ENCODE results near the gene PARP3.
"Not testable (repeated sequence)": the region's sequence is repeated elsewhere in the genome, so short reads cannot be mapped to it uniquely, and the experiment has no call there.

The PARP3 gene

GRCh38 chr3:51985063-51985462 lies 42.9 kb downstream of the PARP3 start:
- H3K4me3 ChIP-seq (ENCODE audit: low read depth in 1 of 2, low read length in 2 of 2), result peak overlapping the region; percentile 35 to 59
- peaks cover 54% of the 10 kb centered on the region in 2 donors for H3K4me1 ChIP-seq (ENCODE audit: control insufficient read depth in 1 of 2, insufficient read depth in 2 of 2, low read length in 2 of 2)
- H3K27ac ChIP-seq (ENCODE audit: low read depth, low read length), result peak overlapping the region; percentile 35
- no peaks in the 10 kb centered on the region for H3K9me3 ChIP-seq (ENCODE audit: control insufficient read depth in 1 of 2, low read length in 2 of 2)
- H3K9ac ChIP-seq (ENCODE audit: low read depth in 1 of 2, low read length in 2 of 2), result peak overlapping the region; percentile 38 to 68
- H3K36me3 ChIP-seq (ENCODE audit: control insufficient read depth in 1 of 2, insufficient read depth in 2 of 2, low read length in 2 of 2), result no peaks in the 10 kb centered on the region
- no peaks in the 10 kb centered on the region for H3K27me3 ChIP-seq (ENCODE audit: control insufficient read depth in 1 of 2, insufficient read depth in 2 of 2, low read length in 2 of 2)

- Histone ChIP-seq H3K4me1 (ENCODE audit: control insufficient read depth in 1 of 2, insufficient read depth in 2 of 2, low read length in 2 of 2) (peaks cover 45 to 47% of the 10 kb centered on the region in 2 donors), H3K27me3 (ENCODE audit: control insufficient read depth in 1 of 2, insufficient read depth in 2 of 2, low read length in 2 of 2) (no peaks in the 10 kb centered on the region), H3K36me3 (ENCODE audit: control insufficient read depth in 1 of 2, insufficient read depth in 2 of 2, low read length in 2 of 2) (no peaks in the 10 kb centered on the region), H3K4me3 (ENCODE audit: low read depth in 1 of 2, low read length in 2 of 2) (peak overlapping the region; percentile 38 to 59), H3K9ac (ENCODE audit: low read depth in 1 of 2, low read length in 2 of 2) (peak overlapping the region; percentile 48 to 52), H3K9me3 (ENCODE audit: control insufficient read depth in 1 of 2, low read length in 2 of 2) (no peaks in the 10 kb centered on the region), H3K27ac (ENCODE audit: low read depth, low read length) (peak overlapping the region; percentile 33)
These were observed 44.1 kb downstream of the PARP3 start for GRCh38 chr3:51986010-51986947.

GRCh38 chr3:51987568-51987967 lies 45.4 kb downstream of the PARP3 start:
- Histone ChIP-seq H3K9ac (ENCODE audit: low read depth in 1 of 2, low read length in 2 of 2) (peak overlapping the region in 1 of 2 donors; percentile 48), H3K27ac (ENCODE audit: low read depth, low read length) (no peak overlapping the region), H3K4me1 (ENCODE audit: control insufficient read depth in 1 of 2, insufficient read depth in 2 of 2, low read length in 2 of 2) (peaks cover 37 to 38% of the 10 kb centered on the region in 2 donors), H3K36me3 (ENCODE audit: control insufficient read depth in 1 of 2, insufficient read depth in 2 of 2, low read length in 2 of 2) (peaks cover 5 to 6% of the 10 kb centered on the region in 2 donors), H3K27me3 (ENCODE audit: control insufficient read depth in 1 of 2, insufficient read depth in 2 of 2, low read length in 2 of 2) (no peaks in the 10 kb centered on the region), H3K4me3 (ENCODE audit: low read depth in 1 of 2, low read length in 2 of 2) (peak overlapping the region in 1 of 2 donors; percentile 38), H3K9me3 (ENCODE audit: control insufficient read depth in 1 of 2, low read length in 2 of 2) (no peaks in the 10 kb centered on the region)

- Histone ChIP-seq H3K36me3 (ENCODE audit: control insufficient read depth in 1 of 2, insufficient read depth in 2 of 2, low read length in 2 of 2) (peaks cover 10 to 13% of the 10 kb centered on the region in 2 donors), H3K4me1 (ENCODE audit: control insufficient read depth in 1 of 2, insufficient read depth in 2 of 2, low read length in 2 of 2) (peaks cover 35% of the 10 kb centered on the region in 2 donors), H3K4me3 (ENCODE audit: low read depth in 1 of 2, low read length in 2 of 2) (no peak overlapping the region), H3K27me3 (ENCODE audit: control insufficient read depth in 1 of 2, insufficient read depth in 2 of 2, low read length in 2 of 2) (no peaks in the 10 kb centered on the region), H3K9me3 (ENCODE audit: control insufficient read depth in 1 of 2, low read length in 2 of 2) (no peaks in the 10 kb centered on the region), H3K27ac (ENCODE audit: low read depth, low read length) (no peak overlapping the region), H3K9ac (ENCODE audit: low read depth in 1 of 2, low read length in 2 of 2) (no peak overlapping the region)
These were observed 46.4 kb downstream of the PARP3 start for GRCh38 chr3:51988286-51989146.

DNA sequence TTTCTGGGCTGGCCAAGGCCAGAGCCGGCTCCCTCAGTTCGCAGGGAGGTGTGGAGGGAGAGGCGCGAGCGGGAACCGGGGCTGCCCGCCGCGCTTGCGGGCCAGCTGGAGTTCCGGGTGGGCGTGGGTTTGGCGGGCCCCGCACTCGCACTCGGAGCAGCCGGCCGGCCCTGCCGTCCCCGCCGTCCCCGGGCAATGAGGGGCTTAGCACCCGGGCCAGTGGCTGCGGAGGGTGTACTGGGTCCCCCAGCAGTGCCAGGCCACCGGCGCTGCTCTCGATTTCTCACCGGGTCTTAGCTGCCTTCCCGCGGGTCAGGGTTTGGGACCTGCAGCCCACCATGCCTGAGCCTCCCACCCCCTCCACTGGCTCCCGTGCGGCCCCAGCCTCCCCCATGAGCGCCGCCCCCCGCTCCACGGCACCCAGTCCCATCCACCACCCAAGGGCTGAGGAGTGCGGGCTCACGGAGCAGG lies 48.4 kb downstream of the PARP3 start:
- H3K9ac ChIP-seq (ENCODE audit: low read depth in 1 of 2, low read length in 2 of 2); H3K4me3 ChIP-seq (ENCODE audit: low read depth in 1 of 2, low read length in 2 of 2); H3K27me3 ChIP-seq (ENCODE audit: control insufficient read depth in 1 of 2, insufficient read depth in 2 of 2, low read length in 2 of 2); H3K9me3 ChIP-seq (ENCODE audit: control insufficient read depth in 1 of 2, low read length in 2 of 2); H3K27ac ChIP-seq (ENCODE audit: low read depth, low read length): not testable (repeated sequence)
- H3K36me3 ChIP-seq (ENCODE audit: control insufficient read depth in 1 of 2, insufficient read depth in 2 of 2, low read length in 2 of 2), result peaks cover 20 to 28% of the 10 kb centered on the region in 2 donors
- H3K4me1 ChIP-seq (ENCODE audit: control insufficient read depth in 1 of 2, insufficient read depth in 2 of 2, low read length in 2 of 2), result peaks cover 34 to 36% of the 10 kb centered on the region in 2 donors

- Histone ChIP-seq H3K36me3 (ENCODE audit: control insufficient read depth in 1 of 2, insufficient read depth in 2 of 2, low read length in 2 of 2) (peaks cover 20 to 28% of the 10 kb centered on the region in 2 donors), H3K9ac (ENCODE audit: low read depth in 1 of 2, low read length in 2 of 2) (no peak overlapping the region), H3K27me3 (ENCODE audit: control insufficient read depth in 1 of 2, insufficient read depth in 2 of 2, low read length in 2 of 2) (no peaks in the 10 kb centered on the region), H3K27ac (ENCODE audit: low read depth, low read length) (no peak overlapping the region), H3K4me1 (ENCODE audit: control insufficient read depth in 1 of 2, insufficient read depth in 2 of 2, low read length in 2 of 2) (peaks cover 19 to 22% of the 10 kb centered on the region in 2 donors), H3K4me3 (ENCODE audit: low read depth in 1 of 2, low read length in 2 of 2) (no peak overlapping the region), H3K9me3 (ENCODE audit: control insufficient read depth in 1 of 2, low read length in 2 of 2) (no peaks in the 10 kb centered on the region)
These were observed 50.0 kb downstream of the PARP3 start for GRCh38 chr3:51992017-51992682.

GRCh38 chr3:51993657-51994056 lies 51.5 kb downstream of the PARP3 start:
- peaks cover 19 to 22% of the 10 kb centered on the region in 2 donors for H3K4me1 ChIP-seq (ENCODE audit: control insufficient read depth in 1 of 2, insufficient read depth in 2 of 2, low read length in 2 of 2)
- H3K4me3 ChIP-seq (ENCODE audit: low read depth in 1 of 2, low read length in 2 of 2); H3K9me3 ChIP-seq (ENCODE audit: control insufficient read depth in 1 of 2, low read length in 2 of 2); H3K27ac ChIP-seq (ENCODE audit: low read depth, low read length); H3K27me3 ChIP-seq (ENCODE audit: control insufficient read depth in 1 of 2, insufficient read depth in 2 of 2, low read length in 2 of 2): not testable (repeated sequence)
- H3K9ac ChIP-seq (ENCODE audit: low read depth in 1 of 2, low read length in 2 of 2), result peak overlapping the region in 1 of 2 donors; percentile 100
- H3K36me3 ChIP-seq (ENCODE audit: control insufficient read depth in 1 of 2, insufficient read depth in 2 of 2, low read length in 2 of 2), result peaks cover 20 to 28% of the 10 kb centered on the region in 2 donors

DNA sequence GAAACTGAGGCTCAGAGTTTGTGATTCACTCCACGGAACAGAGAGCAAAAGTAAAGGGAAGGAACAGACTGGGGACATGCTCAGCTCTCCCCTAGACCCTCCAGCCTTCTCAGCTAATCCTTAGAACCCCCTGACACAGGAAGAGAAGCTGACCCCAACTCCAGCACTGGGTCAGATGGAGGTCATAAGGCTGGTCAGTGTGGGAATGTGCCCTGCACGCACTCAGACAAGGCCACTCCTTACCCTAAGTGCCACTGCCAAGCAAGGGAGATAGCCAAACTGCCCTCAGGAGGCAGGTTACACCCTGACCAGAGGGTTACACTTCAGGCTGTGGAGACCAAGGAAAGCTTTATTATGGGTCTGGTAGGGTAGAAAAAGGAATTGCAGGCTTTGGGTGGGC lies 52.4 kb downstream of the PARP3 start:
- Histone ChIP-seq H3K9ac (ENCODE audit: low read depth in 1 of 2, low read length in 2 of 2) (peak overlapping the region; percentile 100), H3K9me3 (ENCODE audit: control insufficient read depth in 1 of 2, low read length in 2 of 2) (no peaks in the 10 kb centered on the region), H3K4me1 (ENCODE audit: control insufficient read depth in 1 of 2, insufficient read depth in 2 of 2, low read length in 2 of 2) (peaks cover 17 to 19% of the 10 kb centered on the region in 2 donors), H3K27ac (ENCODE audit: low read depth, low read length) (no peak overlapping the region), H3K27me3 (ENCODE audit: control insufficient read depth in 1 of 2, insufficient read depth in 2 of 2, low read length in 2 of 2) (no peaks in the 10 kb centered on the region), H3K36me3 (ENCODE audit: control insufficient read depth in 1 of 2, insufficient read depth in 2 of 2, low read length in 2 of 2) (peaks cover 20 to 28% of the 10 kb centered on the region in 2 donors), H3K4me3 (ENCODE audit: low read depth in 1 of 2, low read length in 2 of 2) (peak overlapping the region; percentile 97 to 99)

DNA sequence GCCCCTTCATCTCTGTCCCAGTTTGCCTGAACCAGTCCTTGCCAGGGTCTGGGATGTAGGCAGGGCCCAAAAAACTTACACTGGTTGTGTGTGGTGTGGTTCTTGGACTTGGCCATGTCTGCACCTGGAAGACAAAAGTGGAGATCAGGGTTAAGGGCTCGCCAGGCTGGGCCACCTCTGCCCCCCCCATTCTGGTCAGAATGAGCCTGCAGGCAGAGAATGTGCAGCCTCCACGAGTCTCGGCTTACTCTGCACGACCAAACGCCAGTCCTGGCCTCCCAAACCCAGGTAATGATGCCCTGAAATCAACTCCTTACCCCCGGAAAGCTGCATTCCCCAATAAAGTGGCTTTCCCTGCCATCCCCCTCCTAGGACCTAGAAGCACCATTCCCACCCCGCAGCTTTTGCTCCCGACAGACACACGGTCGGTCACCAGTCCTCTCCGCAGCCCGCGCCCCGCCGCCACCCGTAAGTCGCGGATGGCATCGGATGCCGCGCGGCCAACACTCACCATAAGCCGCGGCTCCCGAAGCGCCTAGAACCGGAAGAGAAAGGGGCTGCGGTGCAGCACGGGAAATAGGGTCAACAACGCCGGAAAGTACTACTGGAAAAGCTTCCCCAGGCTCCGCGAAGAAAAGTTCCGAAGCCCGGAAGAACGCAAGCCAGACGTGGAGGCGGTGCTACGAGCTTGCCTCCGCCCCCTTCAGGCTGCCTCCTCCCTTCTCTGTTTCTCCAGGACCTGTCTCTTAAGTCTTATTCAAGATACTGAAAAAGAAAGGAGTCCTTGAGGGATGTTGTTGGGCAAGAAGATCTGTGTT lies 53.4 kb downstream of the PARP3 start, which contains the start of gene RPL29:
RPL29 (minus strand) TSS at position 550 of the 818 bp plus-strand sequence; CDS start at position 116, 434 bp downstream.
- peak within 1 kb of the TSS; percentile 97 to 99 for H3K4me3 ChIP-seq (ENCODE audit: low read depth in 1 of 2, low read length in 2 of 2)
- H3K27ac ChIP-seq (ENCODE audit: low read depth, low read length), result peak within 1 kb of the TSS; percentile 38
- H3K27me3 ChIP-seq (ENCODE audit: control insufficient read depth in 1 of 2, insufficient read depth in 2 of 2, low read length in 2 of 2), result no peaks in the 10 kb centered on the region
- H3K9me3 ChIP-seq (ENCODE audit: control insufficient read depth in 1 of 2, low read length in 2 of 2), result no peaks in the 10 kb centered on the region
- peak within 1 kb of the TSS; percentile 100 for H3K9ac ChIP-seq (ENCODE audit: low read depth in 1 of 2, low read length in 2 of 2)
- peaks cover 16 to 19% of the 10 kb centered on the region in 2 donors for H3K4me1 ChIP-seq (ENCODE audit: control insufficient read depth in 1 of 2, insufficient read depth in 2 of 2, low read length in 2 of 2)
- H3K36me3 ChIP-seq (ENCODE audit: control insufficient read depth in 1 of 2, insufficient read depth in 2 of 2, low read length in 2 of 2), result peaks cover 20 to 28% of the 10 kb centered on the region in 2 donors

Data from duodenal mucosa (tissue), 2 donors.